GM21381 (cell line): Measurements from ENCODE around the gene BMPR2.
"Not testable (repeated sequence)": the region's sequence is repeated elsewhere in the genome, so short reads cannot be mapped to it uniquely, and the experiment has no call there.

Experiments used
- ATAC-seq: cut with Tn5 transposase; IDR thresholded peaks from one replicate; pipeline ENCODE4 v1.9.1; 2021; ENCODE audit warnings: mild to moderate bottlenecking, moderate library complexity; ENCODE audit not compliant: unreplicated experiment

The BMPR2 gene

GRCh38 chr2:202514732-202515131 is 138.6 kb downstream of the BMPR2 start:
- ATAC-seq: no peak

DNA sequence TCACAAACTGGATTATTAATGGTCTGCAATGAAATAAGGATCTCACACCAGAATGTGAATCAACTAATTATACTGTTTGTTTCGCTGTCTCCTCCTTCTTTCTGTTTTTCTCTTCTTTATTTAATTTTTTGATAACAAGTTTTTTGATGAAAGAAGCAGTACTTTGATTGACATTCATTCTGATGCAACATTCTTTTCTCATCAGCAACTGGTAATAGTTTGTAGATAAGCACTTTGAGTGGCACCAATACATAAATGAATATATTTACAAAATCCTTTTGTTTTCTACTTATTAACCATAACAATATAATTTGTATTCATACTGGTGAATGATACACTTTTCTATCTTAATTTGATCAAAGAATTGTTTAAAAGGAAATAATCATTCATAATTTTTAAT is 143.3 kb downstream of the BMPR2 start:
- ATAC-seq: no peak

DNA sequence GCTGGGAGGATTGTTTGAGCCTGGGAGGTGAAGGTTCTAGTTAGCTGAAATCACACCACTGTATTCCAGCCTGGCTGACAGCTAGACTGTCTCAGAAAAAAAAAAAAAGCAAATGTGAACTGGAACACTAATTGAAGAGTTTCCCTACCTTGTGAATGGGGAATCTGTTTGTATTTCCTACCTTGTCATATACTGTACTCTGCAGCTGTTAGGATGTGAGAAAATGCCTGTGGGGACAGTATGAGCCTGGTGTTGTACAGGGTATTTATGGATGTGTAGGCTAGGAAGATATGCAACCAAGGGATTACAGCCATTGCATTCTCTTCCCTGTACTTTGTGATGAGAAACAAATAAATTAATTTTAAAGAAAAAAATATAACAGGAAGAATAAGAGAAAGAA is 145.3 kb downstream of the BMPR2 start:
- ATAC-seq: no peak

- ATAC-seq: no peak
Measured at GRCh38 chr2:202529389-202529788, 153.3 kb downstream of the BMPR2 start.

- no peak for ATAC-seq
Measured at GRCh38 chr2:202530038-202530437, 153.9 kb downstream of the BMPR2 start.

DNA sequence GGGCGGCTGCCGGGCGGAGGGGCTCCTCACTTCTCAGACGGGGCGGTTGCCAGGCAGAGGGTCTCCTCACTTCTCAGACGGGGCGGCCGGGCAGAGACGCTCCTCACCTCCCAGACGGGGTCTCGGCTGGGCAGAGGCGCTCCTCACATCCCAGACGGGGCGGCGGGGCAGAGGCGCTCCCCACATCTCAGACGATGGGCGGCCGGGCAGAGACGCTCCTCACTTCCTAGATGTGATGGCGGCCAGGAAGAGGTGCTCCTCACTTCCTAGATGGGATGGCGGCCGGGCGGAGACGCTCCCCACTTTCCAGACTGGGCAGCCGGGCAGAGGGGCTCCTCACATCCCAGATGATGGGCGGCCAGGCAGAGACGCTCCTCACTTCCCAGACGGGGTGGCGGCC is 159.2 kb downstream of the BMPR2 start:
- not testable (repeated sequence) for ATAC-seq

DNA sequence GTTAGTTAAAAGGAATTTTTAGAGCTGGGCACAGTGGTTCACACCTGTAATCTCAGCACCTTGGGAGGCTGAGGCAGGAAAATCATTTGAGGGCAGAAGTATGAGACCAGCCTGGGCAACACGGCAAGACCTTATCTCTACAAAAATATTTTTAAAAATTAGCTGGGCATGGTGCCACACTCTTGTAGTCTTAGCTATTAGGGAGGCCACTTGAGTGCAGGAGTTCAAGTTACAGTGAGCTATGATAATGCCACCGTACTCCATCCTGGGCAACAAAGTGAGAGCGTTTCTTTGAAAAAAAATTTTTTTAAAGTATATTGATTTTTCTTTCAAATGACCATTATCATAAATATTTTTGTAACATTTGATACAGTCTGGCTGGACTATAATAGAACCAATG is 165.0 kb downstream of the BMPR2 start:
- ATAC-seq: no peak

GRCh38 chr2:202542142-202542541 is 166.0 kb downstream of the BMPR2 start:
- no peak for ATAC-seq

DNA sequence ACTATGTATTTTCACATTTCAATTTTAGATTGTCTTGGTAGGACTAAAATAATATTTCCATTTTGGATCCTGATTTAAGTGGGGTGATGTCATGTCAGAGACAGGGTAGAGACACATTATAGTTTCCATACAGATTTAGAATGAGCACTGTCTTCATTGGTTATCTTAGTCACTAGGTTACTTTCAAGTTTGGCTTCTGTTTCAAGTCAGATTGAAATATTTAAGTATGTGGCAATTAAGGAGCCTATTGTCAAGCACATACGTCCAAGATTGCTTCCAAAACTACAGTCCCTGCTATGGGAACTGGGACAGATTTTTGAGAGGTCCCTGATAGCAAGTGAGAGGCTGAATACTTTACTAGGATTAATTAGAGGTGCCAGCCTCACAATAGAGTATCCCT is 169.4 kb downstream of the BMPR2 start:
- ATAC-seq: no peak

DNA sequence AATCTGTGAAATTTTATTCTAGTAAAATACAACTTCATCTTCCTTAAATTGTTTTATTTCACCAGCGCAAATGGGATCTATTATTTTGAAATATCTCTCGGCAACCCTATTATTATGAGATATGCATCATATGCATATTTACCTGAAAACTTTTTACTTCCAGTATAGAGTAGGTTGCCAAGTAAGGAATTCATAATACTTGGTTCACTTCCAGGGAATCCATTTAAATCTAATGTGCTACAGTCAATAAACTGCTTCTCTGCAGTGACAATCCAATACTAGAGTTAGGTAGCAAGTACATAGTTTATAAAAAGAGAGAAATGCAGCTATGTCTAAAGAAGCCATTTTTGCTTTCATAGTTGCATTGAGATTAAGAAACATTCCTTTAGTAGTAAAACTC is 169.8 kb downstream of the BMPR2 start:
- no peak for ATAC-seq

- ATAC-seq: not testable (repeated sequence)
Measured at GRCh38 chr2:202546499-202547141, 170.5 kb downstream of the BMPR2 start.

- no peak for ATAC-seq
Measured at GRCh38 chr2:202548240-202548639, 172.1 kb downstream of the BMPR2 start.

DNA sequence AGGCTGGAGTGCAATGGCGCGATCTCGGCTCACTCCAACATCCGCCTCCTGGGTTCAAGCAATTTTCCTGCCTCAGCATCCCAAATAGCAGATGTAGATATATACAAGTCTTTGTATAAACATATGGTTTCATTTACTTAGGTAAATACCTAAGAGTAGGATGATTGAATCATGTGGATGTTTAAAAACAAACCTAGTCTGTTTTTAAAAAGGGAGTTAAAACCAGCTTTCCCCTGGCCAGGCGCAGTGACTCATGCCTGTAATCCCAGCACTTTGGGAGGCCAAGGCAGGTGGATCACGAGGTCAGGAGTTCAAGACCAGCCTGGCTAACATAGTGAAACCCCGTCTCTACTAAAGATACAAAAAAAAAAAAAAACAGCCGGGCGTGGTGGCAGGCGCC is 174.9 kb downstream of the BMPR2 start:
- ATAC-seq: not testable (repeated sequence)

- no peak for ATAC-seq
Measured at GRCh38 chr2:202555356-202555755, 179.2 kb downstream of the BMPR2 start.

DNA sequence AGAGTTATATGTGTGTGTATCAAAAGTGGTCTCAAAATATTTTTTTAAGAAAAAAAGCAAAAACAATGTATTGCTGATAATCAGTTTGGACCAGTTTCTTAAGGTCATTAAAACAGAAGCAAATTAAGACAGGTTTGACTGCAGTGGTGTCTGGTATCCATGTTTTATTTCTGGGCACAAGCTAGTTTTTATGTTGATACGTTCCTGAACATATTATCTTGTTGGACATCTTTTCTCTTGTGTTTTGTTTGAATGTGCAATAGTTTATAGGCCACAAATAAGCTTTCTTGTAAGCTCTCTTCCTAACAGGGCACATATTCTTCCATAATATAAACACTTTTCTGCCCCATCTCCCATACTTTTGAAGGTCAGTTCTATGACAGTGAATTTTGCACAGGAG is 184.1 kb downstream of the BMPR2 start:
- ATAC-seq: no peak

DNA sequence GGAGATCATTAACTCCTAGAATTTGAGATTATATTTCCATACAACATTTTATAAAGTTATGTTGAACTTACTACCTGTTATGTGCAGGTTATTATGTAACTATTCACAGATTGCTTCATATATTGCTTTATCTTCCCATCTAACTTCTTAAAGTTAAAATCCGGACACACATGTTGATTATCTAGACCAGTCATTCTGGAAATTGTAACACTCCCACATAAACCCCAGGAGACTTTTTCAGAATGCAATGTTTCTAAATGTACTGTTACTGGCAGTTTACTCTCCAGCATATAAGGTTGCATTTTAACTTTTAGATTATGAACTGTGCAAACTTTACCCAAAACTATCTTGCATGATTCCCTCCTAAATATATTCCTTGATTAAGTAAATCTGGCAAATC is 188.1 kb downstream of the BMPR2 start:
- no peak for ATAC-seq

- ATAC-seq: no peak
Measured at GRCh38 chr2:202566286-202566685, 190.2 kb downstream of the BMPR2 start.

- ATAC-seq: no peak
Measured at GRCh38 chr2:202574541-202574940, 198.4 kb downstream of the BMPR2 start.

- ATAC-seq: not testable (repeated sequence)
Measured at GRCh38 chr2:202575194-202575593, 199.1 kb downstream of the BMPR2 start.

DNA sequence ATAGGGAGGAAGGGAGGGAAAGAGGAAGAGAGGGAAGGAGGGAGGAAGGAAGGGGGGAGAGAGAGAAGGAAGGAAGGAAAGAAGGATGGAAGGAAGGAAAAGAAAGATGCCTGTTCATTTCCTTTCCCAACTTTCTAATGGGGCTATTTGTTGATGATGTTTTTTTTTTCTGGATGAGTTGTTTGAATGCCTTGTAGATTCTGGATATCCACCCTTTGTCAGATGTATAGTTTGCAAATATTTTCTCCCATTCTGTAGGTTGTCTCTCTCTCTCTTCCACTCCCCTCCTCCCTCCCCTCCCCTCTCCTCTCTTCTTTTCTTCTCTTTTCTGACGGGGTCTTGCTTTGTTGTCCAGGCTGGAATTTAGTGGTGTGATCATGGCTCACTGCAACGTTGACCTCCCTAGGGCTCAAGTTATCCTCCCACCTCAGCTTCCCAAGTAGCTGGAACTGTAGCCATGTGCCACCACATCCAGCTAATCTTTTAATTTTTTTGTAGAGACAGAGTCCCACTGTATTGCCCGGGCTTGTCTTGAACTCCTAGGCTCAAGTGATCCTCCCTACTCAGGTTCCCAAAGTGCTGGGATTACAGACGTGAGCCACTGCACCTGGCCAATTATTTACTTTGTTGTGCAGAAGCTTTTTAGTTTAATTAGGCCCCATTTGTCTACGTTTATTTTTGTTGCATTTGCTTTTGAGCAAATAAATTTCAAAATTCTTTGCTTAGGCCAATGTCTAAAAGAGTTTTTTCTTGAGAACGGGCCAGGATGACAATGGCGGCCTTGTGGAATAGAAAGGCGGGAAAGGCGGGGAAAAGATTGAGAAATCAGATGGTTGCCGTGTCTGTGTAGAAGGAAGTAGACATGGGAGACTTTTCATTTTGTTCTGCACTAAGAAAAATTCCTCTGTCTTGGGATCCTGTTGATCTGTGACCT is 201.4 kb downstream of the BMPR2 start:
- ATAC-seq: no peak

GRCh38 chr2:202582846-202583245 is 206.7 kb downstream of the BMPR2 start:
- not testable (repeated sequence) for ATAC-seq

DNA sequence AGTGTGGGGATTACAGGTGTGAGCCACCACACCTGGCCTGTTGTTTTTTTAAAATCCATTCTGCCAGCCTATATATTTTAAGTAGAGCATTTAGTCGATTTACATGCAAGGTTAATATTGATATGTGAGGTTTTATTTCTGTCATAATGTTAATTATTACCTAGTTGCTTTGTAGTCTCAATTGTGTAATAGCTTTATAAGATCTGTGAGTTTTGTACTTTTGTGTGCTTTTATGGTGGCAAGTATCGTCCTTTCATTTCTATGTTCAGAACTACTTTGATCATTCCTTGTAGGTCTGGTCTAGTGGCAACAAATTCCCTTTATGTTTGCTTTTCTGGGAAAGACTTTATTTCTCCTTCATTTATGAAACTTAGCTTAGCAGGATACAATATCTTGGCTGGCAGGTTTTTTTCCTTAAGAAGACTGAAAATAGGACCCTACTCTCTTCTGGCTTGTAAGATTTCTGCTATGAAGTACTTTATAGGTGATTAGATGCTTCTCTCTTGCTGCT is 207.6 kb downstream of the BMPR2 start:
- no peak for ATAC-seq
